HG02798 (cell line): ENCODE measurements around the gene REXO1.

ENCODE experiments used
- ATAC-seq: cut with Tn5 transposase; IDR thresholded peaks from one replicate; pipeline ENCODE4 v1.9.1; 2021; ENCODE audit warnings: mild to moderate bottlenecking; ENCODE audit not compliant: unreplicated experiment, poor library complexity

The REXO1 gene

DNA sequence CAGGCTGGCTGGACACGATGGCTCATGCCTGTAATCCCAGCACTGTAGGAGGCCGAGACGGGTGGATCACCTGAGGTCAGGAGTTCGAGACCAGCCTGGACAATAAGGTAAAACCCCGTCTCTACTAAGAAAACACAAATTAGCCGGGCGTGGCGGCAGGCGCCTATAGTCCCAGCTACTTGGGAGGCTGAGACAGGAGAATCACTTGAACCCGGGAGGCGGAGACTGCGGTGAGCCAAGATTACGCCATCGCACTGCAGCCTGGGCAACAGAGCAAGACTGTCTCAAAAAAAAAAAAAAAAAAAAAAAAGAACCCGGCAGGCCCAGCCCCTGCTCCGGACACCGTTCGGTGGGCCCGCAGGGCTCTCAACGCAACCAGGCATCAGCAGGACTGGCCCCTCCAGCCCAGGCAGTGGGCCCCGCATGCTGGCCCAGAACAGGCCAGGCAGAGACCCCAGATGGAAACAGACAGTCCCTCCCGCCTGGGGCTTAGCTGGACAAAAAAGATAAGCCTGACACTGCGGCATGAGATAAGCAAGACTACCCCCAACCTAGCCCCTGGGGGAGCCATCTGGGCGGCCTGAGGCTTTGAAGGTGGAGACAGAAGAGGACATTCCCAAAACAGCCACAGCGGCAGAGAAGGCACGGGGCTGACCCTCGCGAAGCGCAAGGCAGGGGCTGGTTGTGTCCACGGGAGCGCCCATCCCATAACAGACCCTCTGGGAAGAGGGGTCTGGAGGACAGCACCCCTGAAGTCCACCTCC is 11.6 kb downstream of the REXO1 start:
- no peak for ATAC-seq

DNA sequence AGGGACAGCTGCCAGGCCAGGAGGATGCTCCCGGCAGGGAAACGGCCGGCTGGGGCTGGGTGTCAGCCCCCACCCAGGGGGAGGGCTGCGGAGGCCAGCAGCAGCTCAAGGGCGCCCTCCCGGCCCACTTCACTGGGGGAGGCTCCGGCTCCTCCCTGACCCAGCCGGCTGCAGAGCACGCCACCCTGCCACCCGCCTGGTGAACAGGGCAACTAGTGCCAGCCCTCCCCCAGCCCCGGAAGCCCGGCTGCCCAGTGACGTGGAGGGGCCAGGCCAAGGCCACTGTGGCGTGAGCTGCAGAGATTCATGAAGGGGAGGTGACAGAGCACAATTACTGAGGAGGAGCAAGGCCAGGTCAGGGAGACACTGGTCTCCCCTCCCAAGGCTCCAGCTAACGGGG is 14.7 kb downstream of the REXO1 start:
- ATAC-seq, result no peak

DNA sequence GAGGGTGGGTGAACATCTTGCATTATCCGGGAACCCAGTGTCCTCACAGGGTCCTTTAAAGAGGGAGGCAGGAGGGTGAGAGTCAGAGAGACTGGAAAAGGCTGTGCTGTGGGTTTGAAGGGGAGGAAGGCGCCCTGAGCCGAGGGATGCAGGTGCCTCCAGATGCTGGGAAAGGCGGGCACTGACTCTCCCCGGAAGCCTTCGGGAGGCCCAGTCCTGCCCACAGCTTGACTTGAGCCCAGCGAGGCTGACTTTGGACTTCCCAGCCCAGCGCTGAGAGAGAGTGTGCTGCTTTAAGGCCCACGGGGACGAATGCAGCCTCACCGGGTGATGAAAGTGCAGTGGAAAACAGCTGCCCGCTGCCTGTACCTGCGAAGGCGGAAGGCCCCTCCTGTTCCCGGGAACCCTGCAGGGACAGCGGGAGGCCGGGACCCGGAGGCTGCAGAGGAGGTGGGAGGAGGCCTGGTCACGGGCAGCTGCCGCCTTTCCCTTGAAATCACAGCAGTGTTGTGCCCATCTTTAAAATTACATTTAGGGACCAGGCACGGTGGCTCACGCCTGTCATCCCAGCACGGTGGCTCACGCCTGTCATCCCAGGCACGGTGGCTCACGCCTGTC is 16.1 kb downstream of the REXO1 start:
- ATAC-seq, result no peak

- ATAC-seq, result no peak
These were observed 17.3 kb downstream of the REXO1 start for GRCh38 chr19:1830978-1831377.

DNA sequence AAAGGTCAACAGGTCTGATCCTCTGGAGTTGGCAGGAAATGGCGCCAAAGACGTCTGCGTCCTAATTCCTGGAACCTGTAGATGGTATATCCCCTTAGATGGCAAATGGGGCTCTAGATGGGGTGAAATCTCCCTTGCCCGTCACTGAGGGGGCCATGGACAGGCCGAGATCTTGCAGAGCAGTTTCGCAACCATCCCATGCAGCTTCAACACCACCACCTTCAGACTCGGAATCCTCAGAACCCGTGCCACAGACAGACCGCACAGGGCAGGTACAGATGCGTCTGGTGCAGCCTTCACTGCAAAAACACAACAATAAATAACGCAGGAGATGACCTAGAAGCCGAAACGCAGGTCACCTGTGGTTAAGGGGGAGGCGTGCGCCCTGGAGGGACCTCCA is 17.7 kb downstream of the REXO1 start:
- ATAC-seq, result no peak

- no peak for ATAC-seq
These were observed 18.3 kb downstream of the REXO1 start for GRCh38 chr19:1829958-1830357.

- no peak for ATAC-seq
These were observed 19.7 kb downstream of the REXO1 start for GRCh38 chr19:1828279-1829238.

DNA sequence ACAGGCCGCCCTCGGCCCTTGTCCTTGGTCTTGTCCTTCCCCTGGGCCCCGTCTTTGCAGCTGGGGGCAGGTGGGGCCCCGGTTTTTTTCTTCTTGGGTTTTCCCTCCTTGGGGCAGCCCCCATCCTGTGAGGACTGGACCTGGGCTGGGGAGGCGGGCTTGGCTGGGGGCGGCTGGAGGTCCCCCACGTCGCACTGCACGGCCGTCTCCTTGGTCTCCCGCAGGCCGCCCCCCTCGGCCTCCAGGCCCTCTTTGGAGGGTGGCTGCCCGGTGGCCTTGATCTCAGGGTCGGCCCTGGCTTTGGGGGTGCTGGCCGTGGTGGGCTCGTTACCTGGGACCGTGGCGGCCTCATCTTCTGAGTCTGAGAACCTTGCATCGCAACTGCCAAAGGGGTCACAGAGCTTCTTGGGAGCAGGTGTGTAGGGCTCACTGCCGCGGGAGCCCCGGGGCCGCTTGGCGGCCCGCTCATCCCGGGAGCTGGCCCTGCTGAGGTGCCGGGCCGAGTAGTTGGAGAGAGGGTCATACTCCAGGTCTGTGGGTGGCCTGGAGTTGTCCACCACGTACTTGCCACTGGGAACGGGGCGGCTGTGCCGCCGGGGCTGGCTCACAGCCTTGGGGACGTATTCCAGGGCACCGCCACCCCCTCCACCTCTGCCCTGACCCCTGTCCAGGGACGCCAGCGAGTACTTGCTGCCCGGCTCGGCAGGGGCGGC is 20.6 kb downstream of the REXO1 start:
- ATAC-seq, result no peak

- no peak for ATAC-seq
These were observed 21.4 kb downstream of the REXO1 start for GRCh38 chr19:1826557-1827521.

DNA sequence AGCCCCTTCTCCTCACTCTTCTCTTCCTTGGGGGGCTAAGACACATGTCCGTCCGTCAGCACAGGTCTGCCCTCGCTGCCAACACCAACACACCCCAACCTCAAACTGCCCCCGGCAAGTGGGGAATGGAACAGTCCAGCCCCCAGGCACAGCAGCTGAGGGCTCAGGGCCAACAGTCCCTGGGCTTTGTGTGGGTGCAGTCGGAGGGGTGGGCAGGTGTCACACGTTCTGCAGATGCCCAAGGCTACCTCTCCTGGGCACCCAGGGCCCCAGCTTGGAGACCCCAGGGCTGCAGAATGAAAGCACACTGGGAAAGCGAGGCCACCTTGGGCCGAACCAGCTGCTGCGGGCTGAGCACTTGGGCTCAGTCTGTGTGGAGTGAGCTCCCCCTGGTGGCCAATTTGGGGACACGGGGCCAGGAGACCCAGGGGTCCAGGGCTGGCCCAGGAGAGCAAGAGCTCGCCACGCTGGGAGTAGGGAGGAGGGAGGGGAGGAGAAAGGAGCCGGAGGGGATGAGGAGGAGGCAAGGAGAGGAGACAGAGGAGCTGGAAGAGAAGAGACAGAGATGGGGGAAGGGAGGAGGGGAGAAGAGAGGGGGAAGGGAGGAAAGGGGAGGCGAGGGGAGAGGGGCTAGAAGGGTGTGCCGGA is 22.2 kb downstream of the REXO1 start:
- no peak for ATAC-seq

GRCh38 chr19:1824252-1824622 is 24.0 kb downstream of the REXO1 start:
- ATAC-seq, result no peak

GRCh38 chr19:1823539-1824251 is 24.6 kb downstream of the REXO1 start:
- ATAC-seq, result no peak

DNA sequence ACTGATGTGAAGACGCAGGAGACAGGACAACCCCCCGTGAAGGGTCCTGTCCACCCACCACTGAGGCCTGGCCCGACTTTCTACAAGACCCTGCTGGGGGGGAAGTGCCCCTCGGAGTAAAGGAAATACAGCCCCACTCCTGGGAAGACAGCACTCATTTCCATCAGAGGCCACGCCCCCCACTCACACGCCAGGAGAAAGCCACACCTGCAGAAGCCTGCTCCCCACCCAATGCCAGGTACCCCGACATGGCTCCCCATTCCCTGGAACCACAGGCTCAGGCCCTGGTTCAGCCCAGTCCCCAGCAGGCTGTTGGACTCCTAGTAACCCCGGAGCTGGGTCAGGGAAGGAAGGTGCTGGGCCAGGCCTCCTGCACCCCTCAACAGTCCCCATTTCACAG is 25.3 kb downstream of the REXO1 start:
- ATAC-seq, result no peak

- no peak for ATAC-seq
These were observed 26.1 kb downstream of the REXO1 start for GRCh38 chr19:1822210-1822609.

DNA sequence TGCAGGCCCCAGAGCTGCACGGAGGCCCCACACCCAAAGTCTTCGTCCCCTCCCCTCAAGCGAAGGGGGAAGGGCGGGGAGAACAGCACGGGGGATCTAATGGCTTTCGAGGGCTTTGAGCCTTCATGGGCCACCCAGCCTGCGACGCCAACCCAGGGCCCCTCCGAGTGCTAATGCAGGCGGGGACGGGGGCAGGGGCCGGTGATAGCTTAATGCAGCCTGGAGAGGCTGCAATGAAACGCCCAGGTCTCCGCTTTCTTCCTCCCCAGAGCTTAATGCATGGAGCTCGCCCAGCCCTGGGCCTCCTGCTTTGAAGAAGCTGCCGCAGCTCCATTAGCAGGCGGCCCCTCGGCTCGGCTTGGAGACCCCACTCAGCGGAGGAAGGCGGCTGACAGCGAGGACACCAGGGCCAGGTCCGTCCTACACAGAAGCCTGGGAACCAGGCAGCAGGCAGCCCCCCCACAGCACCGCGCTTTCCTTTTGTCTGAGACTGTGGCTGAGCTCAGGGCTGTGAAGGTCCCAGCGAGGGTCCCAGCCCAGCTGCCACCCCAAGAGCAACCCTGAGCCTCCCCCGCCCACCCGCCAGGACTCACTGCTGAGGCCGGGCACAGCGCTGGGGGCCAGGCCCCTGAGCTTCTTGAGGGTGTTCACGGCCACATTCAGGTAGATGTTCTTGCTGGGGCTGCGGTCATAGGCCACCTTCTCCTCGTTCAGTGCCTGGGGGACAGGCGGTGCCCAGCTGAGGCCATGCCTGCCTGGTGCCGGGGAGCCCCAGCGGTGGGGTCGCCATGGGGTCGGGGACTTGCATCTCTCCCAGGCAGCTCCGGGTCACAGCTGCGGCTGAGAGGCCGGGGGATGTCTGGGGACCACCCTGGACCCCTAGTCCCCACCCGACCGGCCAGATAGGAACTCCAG is 28.7 kb downstream of the REXO1 start:
- ATAC-seq, result no peak

DNA sequence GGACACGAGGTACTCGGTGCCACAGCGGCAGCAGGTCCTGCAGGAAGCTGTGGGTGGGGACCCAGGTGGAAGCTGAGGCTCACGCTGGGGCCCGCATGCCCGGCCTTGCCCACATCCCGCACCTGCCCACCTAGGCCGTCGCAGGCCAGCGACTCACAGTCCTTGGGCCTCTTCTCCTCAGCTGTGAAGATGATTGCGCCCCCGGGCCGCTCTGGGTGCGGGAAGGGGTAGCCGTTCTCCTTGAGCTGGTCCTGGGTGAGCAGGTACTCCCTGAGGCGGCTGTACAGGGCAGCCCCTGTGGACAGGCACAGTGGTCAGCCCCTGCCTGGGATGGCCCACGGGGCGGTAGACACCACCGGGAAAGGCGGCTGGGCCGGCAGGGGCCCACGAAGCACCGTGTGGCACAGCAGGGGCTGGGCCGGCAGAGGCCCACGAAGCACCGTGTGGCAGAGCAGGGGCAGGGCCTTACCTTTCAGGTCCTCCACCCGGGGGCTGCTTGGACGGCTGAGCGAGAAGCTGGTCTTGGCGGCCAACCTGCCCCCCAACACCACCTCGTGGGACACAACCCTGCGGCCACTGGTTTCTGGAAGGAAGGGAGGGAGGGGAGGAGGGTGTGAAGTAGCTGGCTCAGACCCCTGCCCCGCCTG is 29.6 kb downstream of the REXO1 start:
- ATAC-seq, result no peak
